Amniotic stem cell (primary cell): ENCODE measurements around the gene RARA.

Source experiments
- DNase-seq: peaks from one replicate; lab custom pipeline; 2025; lab: John Stamatoyannopoulos, UW

RARA gene

DNA sequence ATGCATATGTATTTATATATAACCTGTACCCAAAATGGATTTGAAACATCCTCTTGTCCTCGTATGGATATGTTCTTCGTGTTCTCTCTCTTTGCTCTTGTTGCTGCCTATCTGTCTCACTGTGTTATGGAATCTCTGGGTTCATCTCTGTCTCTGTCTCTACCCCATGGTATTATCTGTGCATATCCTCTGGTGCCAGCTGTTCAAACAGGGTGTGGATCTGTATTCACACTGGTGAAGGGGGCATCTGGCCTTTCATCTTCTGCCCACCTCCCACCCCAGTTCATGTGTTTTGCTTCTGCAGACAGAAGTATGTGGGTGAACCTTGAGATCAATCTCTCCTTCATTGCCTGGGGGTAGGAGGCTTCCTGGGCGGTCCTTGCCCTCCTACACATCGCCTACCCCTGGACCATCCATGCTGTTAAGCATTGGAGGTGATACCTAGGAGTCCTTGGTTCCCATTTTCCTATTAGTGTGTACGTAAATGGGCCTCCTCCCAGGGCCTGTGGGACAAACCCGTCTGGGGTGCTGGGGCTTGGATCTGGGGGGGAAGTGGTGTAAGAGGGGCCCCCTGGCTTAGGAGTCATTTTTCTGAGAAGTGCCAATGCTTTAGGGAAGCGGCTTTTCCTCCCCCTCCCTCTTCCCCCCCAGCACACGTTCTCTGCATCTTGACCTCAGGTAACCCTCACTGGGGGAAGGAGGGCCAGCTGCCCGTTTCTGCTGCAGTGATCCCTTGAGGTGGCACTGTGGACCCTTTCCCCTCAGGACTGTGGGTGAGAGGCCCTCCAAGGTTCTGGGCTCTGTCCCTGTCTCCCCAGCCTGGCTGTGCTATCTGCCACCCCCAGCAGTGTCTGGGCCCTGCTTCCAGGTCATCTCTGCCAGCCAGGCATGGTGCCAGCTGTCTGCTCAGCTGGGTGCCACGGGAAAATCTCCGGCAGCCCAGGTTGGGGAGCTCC lies 21.1 kb downstream of the RARA start:
- no peak for DNase-seq

DNA sequence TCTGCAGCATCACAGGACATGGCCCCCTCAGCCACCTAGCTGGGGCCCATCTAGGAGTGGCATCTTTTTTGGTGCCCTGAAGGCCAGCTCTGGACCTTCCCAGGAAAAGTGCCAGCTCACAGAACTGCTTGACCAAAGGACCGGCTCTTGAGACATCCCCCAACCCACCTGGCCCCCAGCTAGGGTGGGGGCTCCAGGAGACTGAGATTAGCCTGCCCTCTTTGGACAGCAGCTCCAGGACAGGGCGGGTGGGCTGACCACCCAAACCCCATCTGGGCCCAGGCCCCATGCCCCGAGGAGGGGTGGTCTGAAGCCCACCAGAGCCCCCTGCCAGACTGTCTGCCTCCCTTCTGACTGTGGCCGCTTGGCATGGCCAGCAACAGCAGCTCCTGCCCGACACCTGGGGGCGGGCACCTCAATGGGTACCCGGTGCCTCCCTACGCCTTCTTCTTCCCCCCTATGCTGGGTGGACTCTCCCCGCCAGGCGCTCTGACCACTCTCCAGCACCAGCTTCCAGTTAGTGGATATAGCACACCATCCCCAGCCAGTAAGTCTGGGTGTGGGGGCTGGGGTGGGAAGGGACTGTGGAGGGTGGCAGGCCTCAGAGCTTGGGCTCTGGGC lies 22.0 kb downstream of the RARA start:
- no peak for DNase-seq

DNA sequence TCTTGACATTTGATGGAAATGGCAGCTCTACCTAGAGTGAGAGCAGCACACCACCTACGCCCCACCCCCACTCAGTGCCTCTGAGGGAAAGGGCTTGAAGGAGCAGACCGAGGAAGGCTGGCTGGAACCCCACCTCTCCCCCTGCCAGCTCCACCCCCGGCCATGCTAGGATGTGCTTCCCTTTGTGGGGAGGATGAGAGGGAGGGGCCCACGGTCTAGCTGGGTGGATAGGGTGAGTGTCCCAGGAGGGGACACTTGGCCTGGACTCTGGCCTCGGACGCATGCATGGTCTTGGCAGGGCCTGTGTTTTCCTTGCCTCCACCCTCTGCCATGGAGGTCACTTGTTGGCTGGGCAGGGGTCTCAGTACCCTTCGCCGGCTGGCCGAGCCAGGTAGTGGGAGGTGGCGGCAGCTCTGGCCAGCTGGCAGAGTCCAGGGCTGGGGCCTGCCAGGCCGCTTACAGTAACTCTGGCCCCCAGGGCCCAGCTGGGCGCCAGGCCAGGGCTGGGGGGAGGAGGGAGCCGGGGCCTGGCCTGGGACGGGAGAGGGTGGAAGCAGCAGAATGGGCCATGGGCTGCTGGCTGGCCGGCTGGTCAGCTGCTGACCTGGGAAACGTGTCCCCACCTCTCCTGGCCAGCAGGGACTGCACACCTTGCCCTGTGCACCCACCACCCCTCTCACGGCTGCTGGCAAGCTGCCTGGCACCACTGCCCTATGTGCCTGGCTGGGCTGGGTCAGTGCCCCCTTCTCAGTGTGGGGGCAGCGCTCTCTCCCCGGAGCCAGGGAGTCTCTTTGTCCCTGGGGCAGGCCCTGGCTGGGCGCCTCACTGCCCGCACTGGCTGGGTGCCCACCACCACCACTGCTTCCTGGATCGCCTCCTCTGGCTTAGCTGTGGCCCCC lies 23.0 kb downstream of the RARA start:
- no peak for DNase-seq

DNA sequence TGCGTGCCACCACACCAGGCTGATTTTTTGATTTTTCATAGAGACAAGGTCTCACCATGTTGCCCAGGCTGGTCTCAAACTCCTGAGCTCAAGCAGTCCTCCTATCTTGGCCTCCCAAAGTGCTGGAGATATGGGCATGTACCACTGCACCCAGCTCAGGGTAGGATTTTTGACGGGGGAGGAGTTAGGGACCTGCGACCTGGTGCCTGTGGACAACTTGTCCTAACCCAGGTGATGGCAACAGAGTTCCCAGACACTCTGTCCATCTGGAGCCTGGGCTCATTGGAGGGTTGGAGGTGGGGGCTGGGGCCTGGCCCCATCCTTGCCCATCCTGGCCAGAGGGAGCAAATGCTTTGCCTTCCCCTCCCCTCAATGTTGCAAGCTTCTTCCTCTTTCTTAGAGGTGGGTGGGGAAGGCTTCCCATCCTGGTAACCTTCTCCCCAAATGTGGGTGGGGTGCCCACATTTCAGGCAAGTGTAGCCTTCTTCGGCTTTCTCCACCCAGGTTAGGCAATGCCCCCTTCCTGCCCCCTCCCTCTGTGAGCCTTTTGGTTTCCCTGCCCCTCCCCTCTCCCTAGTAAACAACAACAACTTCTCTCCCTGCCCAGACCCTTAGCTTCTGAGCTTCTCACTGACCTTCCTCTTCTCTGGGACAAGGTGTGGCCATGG lies 24.9 kb downstream of the RARA start:
- DNase-seq = no peak

DNA sequence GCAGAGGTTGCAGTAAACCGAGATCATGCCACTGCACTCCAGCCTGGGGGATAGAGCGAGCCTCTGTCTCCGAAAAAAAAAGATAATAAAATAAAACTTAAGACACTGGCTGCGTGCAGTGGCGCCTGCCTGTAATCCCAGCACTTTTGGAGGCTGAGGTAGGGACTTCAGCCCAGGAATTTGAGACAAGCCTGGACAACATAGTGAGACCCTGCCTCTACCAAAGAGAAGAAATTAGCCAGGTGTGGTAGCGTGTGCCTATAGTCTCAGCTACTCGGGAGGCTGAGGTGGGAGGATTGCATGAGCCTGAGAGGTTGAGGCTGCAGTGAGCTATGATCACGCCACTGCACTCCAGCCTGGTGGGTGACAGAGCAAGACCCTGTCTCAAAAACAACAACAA lies 26.6 kb downstream of the RARA start:
- no peak for DNase-seq

DNA sequence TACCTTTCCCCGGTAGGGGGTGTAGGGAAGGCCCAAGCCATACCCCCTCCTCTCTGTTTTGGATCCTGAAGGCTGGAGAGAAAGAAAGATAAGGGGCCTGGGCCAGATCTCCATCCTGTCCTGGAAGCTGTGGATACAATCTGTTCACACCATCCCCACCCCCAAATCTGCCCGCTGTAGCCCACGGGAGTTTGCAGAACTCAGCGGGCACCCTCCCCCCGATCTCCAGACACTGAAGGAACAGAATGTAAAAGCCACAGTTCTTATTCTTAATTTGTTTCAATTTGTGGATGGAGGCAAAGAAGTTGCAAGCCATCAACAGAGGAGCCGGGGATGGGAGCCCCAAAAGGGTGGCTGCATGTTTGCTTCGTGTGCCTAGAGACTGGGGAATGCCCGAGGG lies 28.4 kb downstream of the RARA start:
- no peak for DNase-seq

DNA sequence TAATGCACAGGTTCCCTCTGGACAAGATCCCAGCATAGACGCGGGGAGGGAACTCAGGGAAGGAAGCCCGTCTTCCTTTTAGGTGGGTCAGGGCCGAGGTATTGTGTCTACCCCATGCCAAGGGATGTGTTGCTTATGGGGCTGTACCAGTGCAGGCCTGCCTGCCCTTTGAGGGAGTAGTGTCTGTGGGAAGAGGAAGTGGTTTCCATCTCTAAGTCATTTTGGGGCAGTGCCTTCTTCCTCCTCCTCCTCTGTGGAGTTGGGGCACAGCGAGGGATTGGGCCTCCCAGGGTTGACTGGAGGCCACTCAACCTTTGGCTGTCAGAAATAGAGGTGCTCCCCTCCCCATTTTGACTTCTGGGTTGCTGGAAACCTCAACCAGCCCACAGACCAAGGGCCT lies 29.1 kb downstream of the RARA start:
- no peak for DNase-seq

DNA sequence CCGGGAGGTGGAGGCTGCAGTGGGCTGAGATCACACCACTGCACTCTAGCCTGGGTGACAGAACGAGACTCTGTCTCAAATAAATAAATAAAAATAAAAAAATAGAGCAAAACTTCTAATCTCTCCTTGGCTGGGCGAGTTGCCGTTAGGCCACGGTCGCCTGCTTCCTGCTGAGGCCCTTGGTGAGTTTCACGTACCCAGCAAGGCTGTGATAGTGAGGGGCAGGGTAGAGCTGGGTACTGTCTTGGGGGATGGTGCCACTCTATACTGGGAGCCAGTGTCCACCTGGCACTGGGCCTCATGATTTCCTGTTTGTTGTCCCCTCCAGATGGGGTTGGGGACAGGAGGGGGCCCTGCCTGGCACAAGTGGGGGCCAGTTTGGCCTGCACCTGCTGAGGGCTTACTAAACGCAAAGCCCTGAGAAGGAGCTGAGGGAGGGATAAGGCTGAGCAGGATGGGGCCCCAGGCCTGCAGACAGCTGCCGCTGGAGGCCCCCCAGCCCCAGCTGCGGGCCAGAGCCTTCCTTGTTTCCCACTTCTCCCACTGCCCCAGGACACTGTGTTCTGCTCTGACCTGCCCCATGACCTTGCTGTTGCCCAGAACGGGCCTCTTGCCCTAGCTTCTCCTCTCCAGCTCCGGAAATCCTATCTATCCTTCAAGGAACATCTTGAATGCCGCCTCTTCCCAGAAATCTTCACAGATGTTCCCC lies 30.1 kb downstream of the RARA start:
- no peak for DNase-seq

DNA sequence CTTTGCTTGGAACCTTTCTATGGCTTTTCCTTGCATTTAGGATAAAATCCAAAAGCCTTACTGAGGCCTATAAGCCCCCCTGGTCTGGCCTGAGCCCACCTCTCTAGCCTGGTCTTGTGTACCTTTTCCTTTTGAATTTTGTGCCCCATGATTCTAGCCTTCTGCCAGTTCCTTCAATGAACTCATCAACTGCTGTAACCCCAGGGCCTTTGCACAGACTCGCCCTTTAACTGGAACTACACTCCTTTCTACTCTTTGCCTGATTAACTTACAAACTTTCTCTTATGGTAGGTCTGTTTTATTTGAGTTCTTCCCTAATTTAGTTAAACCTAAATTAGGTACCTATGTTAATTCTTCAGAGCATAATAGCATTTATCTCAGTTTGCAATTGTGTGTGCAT lies 31.3 kb downstream of the RARA start:
- no peak for DNase-seq

DNA sequence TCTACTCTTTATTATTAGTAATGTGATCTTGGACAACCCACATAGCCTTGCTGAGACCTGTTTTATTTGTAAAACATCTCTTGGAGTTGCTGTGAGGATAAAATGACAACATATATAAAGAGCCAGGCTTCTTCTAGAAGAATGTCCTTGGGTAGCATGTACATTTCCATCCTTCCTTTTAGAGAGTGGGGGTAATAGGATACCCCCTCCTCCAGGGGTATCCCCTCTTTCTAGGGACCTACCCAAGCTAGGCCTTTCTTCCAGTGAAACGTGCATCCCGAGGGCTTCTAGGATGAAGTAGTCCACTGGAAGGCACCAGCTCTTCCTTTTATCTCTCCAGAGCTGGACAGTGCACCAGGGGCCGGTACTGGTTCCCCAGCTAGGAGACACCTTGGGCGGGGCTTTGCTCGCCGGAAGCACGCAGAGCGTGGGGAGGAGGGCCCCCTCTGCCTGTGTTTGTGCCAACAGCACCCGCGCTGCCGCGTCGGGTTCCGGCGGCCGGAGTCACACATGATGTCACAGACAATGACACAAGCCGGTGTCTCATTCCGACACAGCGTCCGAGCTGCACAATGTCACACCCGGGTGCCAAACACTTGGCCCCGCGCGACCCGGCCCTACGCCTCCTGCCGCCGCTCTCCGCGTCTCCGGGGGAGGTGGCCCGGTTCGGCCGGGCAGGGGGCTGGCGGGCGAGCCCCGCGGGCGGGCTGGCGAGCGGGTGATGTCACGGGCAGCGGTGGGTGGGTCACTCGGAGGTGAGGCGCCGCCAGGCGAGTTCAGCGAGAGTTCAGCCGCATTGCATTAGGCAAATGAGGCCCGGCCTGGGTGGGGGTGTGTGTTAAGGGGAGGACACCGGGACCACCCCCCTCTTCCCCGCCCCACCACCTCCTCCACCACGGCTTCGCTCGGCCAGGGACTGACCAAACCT lies 32.2 kb downstream of the RARA start:
- DNase-seq = peak; percentile 36

DNA sequence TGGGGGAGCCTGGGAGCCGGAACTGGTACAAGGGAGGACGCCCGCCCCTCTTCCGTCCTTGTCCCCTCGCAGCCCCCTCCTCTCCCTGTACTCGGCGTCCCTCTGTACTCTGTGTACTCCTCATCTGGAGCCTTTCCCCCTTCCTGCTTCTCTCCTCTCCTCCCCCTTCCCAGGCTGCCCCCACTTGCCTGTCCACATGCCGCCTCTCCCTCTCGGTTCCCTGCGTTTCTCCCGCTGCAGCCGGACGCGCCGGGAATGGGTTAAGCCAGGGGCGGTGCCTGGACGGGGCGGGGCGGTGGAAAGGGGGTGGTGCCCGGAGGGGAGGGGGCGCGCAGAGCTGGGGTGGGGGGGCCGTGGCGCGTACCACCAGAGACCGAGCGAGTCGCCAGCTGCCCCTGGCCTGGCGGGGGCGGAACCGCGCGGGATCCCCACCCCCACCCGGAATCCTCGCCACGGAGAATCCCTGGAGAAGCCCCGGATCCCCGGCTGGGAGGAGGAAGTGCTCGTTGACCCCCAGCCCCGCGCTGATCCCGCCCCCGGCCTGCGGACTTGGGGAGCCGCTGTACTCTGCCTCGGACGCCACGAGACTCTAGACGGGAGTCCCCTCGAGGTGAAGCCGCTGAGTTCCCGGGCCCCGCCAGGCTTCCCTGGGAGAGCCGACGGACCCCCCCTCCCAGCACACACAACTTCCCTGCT lies 33.0 kb downstream of the RARA start:
- DNase-seq = no peak

DNA sequence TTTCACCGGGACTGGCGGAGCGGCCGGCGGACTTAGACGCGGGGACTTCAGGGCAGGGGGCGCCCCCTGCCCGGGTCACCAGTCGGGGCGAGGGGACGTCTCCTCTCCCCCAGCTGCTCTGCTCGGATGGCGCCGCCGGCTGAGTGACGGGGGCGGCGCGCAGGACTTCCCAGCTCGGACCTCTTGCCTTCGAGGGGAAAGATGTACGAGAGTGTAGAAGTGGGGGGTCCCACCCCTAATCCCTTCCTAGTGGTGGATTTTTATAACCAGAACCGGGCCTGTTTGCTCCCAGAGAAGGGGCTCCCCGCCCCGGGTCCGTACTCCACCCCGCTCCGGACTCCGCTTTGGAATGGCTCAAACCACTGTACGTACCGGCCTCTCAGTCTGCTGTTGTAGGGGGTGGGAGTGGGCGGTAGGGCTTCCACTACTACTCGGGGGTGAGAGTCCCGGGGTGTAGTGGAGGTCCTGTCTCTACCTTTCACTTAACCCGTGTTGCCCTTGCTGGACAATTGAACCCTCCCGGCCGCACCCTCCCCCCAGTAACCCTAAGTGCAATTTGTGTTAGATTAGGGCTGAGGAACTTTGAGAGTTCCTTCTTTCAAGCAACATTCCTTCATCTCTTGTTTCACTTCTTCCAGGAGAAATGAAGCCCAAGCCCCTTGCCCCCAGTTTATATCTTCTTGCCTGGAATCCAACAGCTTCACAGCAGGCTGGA lies 33.7 kb downstream of the RARA start:
- no peak for DNase-seq

DNA sequence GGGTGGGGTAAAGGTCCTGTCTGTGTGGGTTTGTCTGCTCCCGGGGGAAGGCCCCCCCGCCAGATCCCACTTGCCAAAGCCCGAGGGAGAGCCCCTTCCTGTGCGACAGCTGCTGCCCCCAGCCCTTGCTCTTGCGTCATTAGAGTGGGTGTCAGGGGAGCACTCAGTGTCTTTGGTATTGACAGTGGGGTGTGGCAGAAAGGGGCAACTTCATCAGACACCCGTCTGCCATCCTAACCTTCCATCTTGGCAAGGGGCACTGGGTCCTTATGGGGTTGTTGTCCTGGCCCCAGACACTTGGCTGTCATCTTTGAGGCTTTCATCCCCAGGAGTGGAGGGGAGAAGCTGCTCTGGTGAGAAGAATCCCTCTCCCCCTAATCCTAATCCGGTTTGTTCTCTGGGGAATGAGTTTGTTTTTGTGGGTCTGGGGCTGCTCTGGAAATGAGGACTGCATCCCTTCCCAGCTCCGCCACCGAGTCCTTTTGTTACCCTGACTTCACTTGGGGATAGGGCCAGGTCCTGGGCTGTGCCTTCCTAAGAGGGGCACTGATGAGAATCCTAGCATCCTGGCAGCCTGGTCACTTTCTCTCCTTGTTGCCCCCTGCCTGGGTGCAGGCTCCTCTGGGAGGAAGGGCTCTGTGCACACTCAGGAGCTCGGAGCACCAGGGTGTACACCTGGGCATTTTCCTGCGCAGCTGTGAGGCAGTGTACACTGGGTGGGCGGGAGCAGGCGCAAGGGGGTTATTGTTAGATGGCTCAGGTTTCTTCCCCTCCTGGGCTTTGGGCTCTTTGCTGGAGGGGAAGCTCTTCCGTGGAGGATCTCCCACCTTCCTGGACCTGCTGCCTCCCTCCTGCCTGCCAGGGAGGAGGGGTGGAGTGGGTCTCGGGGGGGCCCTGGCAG lies 34.5 kb downstream of the RARA start:
- no peak for DNase-seq

DNA sequence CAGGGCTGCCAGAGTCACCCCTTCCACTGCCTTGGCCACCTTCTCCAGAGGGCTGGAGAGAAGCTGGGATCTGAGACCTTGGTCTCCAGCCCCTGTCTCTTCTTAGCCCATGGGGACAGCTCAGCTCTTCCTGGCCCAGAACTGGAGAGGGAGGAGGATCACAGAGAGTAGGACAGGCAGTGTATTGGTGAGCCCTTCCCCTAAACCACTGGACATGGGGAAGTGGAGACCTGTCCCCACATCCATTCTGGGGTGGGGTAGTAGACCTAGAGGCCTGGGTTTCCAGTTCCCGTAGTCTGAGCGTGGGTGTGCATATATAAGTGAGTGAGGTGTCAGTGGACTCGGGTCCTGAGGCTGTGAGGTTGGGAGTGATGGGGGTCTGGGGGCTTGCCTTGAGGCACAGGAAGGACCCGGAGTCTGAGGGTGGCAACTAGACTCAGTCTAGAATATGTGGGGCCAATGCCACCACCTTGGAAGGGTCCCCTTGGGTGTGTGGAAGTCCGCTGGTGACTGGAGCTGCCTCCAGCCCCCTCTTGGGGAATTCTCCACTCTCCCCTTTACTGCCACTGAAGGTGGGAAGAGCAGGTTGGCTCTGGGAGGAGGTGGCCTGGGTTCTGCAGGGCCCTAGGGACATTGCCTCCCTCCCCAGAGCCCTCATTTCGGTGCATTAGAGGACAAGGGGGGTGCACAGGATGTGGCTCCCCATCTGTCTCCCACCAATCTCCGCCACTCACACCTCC lies 35.6 kb downstream of the RARA start:
- DNase-seq = no peak

DNA sequence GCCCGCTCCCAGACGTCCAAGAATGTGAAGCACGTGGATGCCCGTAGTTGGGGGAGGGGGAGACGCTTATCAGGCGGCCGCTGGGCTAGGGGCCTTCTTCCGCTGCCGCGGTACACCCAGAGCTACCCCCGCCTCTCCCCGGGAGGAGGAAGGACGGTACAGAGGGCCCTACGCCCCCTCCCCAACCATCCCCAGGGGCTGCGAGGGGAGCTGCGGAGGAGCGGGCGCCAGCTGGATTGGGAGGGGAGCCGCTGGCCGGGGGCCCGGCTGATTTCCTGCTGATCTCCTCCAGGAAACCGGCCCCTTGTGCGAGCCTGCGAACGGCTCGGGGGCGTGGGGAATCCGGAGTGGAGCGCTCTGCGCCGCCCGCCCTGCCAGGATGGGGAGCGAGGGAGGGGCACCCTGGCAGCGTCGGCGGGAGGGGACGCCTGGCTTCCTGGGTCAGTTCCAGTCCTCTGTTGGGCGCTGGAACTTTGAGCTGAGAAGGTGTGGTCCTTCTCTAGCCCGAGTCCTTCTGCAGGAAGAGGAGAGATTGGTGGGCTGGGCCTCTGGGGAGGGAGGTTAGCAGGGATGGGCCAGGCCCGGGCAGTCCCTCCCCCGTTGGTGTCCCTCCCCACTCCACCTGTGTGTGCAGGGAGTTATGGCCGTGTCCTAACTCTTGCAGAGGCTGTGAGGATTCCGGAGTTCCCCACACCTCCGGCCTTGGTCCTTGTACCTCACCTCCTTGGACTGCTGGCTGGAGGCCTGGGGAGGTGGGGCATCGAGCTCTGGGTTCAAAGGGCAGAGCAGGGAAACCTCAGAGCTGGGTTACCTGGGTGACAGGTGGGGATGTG lies 36.4 kb downstream of the RARA start:
- DNase-seq = peak; percentile 4
